Naive thymus-derived CD4-positive, alpha-beta T cell (primary cell): ENCODE results near the gene FOXO3. TPM values are rescaled to one million over a fixed set of nuclear protein-coding genes. Genes with fewer than 3 reads are reported as not detected.

Experiments
- ATAC-seq: fragments of 150-1000 bp; cut with Tn5 transposase; 2 replicates; pipeline ENCODE4 v1.10.0; 2021; ENCODE audit warnings: mild to moderate bottlenecking, moderate library complexity
- CTCF ChIA-PET: fragments of 350-600 bp; sonication (Branson Sonifier 250); formaldehyde crosslinking; loops from one replicate; lab custom pipeline; 2021; ENCODE audit warnings: antibody characterized with exemption; lab: Charles Lee
- POLR2A ChIA-PET: fragments of 350-600 bp; sonication (Branson Sonifier 250); formaldehyde crosslinking; loops from one replicate; lab custom pipeline; 2021; ENCODE audit warnings: antibody characterized with exemption, inconsistent platforms; lab: Charles Lee
- DNase-seq, 9 donors: peaks; one replicate each; pipeline versions ENCODE4 v3.0.0 to v3.0.0-alpha.2; 2020 to 2022; ENCODE audit warnings: mixed read lengths in 1 of 9
- H3K27ac ChIP-seq: one replicate; pipeline ENCODE4 v1.7.0; 2013; ENCODE audit warnings: mild to moderate bottlenecking, low read depth, low read length, moderate library complexity
- H3K27me3 ChIP-seq, 2 donors: one replicate each; pipeline ENCODE4 v1.7.0; 2013; ENCODE audit warnings: low read length in 2 of 2, mild to moderate bottlenecking in 2 of 2, moderate library complexity in 2 of 2; ENCODE audit not compliant: control insufficient read depth in 2 of 2, insufficient read depth in 2 of 2
- H3K36me3 ChIP-seq, 3 experiments: 1 replicate in 2 of 3; 2 replicates in 1 of 3; pipeline ENCODE4 v1.7.0; 2013; ENCODE audit warnings: low read length in 3 of 3, mild to moderate bottlenecking in 3 of 3, moderate library complexity in 1 of 3; ENCODE audit not compliant: insufficient read depth in 3 of 3, control insufficient read depth in 2 of 3
- H3K4me1 ChIP-seq, 2 donors: one replicate each; pipeline ENCODE4 v1.7.0; 2013; ENCODE audit warnings: low read length in 2 of 2, mild to moderate bottlenecking in 2 of 2, moderate library complexity in 1 of 2; ENCODE audit not compliant: control insufficient read depth in 2 of 2, insufficient read depth in 2 of 2
- H3K4me3 ChIP-seq: 2 replicates; pipeline ENCODE4 v1.7.0; 2013; ENCODE audit warnings: mild to moderate bottlenecking, low read length
- H3K9me3 ChIP-seq, 3 experiments: 1 replicate in 2 of 3; 2 replicates in 1 of 3; pipeline ENCODE4 v1.7.0; 2013; ENCODE audit warnings: low read length in 3 of 3; ENCODE audit not compliant: control insufficient read depth in 2 of 3
- H3K27ac Mint-ChIP-seq, 9 donors: one replicate each; pipeline ENCODE4 v1.8.0; 2020 to 2022; ENCODE audit warnings: mixed read lengths in 9 of 9, mild to moderate bottlenecking in 8 of 9, moderate library complexity in 5 of 9, inconsistent platforms in 2 of 9
- H3K27me3 Mint-ChIP-seq, 5 donors: one replicate each; pipeline ENCODE4 v1.8.0; 2021 to 2022; ENCODE audit warnings: mixed read lengths in 5 of 5, mild to moderate bottlenecking in 1 of 5
- H3K36me3 Mint-ChIP-seq, 5 donors: one replicate each; pipeline ENCODE4 v1.8.0; 2020 to 2022; ENCODE audit warnings: mixed read lengths in 5 of 5, mild to moderate bottlenecking in 3 of 5, inconsistent platforms in 1 of 5
- H3K4me1 Mint-ChIP-seq, 7 donors: one replicate each; pipeline ENCODE4 v1.8.0; 2020 to 2022; ENCODE audit warnings: mixed read lengths in 7 of 7, mild to moderate bottlenecking in 3 of 7, inconsistent platforms in 1 of 7
- H3K4me3 Mint-ChIP-seq, 10 donors: one replicate each; pipeline ENCODE4 v1.8.0; 2020 to 2022; ENCODE audit warnings: mild to moderate bottlenecking in 10 of 10, mixed read lengths in 10 of 10, moderate library complexity in 6 of 10, inconsistent platforms in 2 of 10
- H3K9me3 Mint-ChIP-seq, 11 donors: one replicate each; pipeline ENCODE4 v1.8.0; 2020 to 2022; ENCODE audit warnings: mixed read lengths in 11 of 11, mild to moderate bottlenecking in 4 of 11, inconsistent platforms in 1 of 11, moderate library complexity in 1 of 11
- intact Hi-C, 2 donors: fragments of 100-400 bp; cut with micrococcal nuclease; formaldehyde crosslinking; loops; one replicate each; pipeline ENCODE4 v1.15.1; 2023
- polyA plus RNA-seq, 2 donors: library from polyadenylated mRNA; unstranded; fragments of 300-500 nt; fragmentation: Illumina TruSeq; gene quantifications; one replicate each; pipeline ENCODE4 v1.2.3, GENCODE V29; 2021
- total RNA-seq, 6 experiments: library from RNA in 5 of 6; stranded (reverse) in 5 of 6; gene quantifications; 1 replicate in 5 of 6; 2 replicates in 1 of 6; pipeline ENCODE4 v1.2.3 and lab custom pipeline; 2021 to 2026

FOXO3 gene
- total and polyA plus RNA-seq, 7 experiments from 2014 or later: 11.6 to 39.5 (median 20.5) TPM

- Mint-ChIP-seq H3K27ac (peak overlapping the region in 4 of 9 donors; percentile 1 to 46 (median 2)), H3K4me3 (peak overlapping the region in 6 of 10 donors; percentile 37 to 86 (median 76)), H3K36me3 (peaks cover 2 to 19% (median 9%) of the 10 kb centered on the region in 5 donors), H3K4me1 (peaks cover 41 to 62% (median 56%) of the 10 kb centered on the region in 7 donors), H3K9me3 (no peaks in the 10 kb centered on the region), H3K27me3 (peaks cover 0 to 35% (median 0%) of the 10 kb centered on the region in 5 donors)
- intact Hi-C loops: no loop called here
- ChIA-PET CTCF (no interaction called here), POLR2A (interaction anchor here (1.0 kb wide), 1 partner anchor 13 kb away, joined by 3 read pairs; no protein-coding TSS in a partner anchor)
- no peak for ATAC-seq
- peaks cover 32 to 36% of the 10 kb centered on the region in 2 donors for H3K4me1 ChIP-seq
- H3K9me3 ChIP-seq: no peaks in the 10 kb centered on the region
- no peak overlapping the region for H3K4me3 ChIP-seq
- H3K27me3 ChIP-seq: no peaks in the 10 kb centered on the region
- no peak overlapping the region for H3K27ac ChIP-seq
- H3K36me3 ChIP-seq: peaks cover 0 to 11% (median 0%) of the 10 kb centered on the region in 3 experiments
- DNase-seq: no peak
These were observed 2.6 kb downstream of the FOXO3 start for GRCh38 chr6:108563292-108563691.

GRCh38 chr6:108564178-108564577 lies 3.5 kb downstream of the FOXO3 start:
- H3K9me3 ChIP-seq: no peaks in the 10 kb centered on the region
- peaks cover 0 to 9% (median 0%) of the 10 kb centered on the region in 3 experiments for H3K36me3 ChIP-seq
- Mint-ChIP-seq H3K9me3 (no peaks in the 10 kb centered on the region), H3K36me3 (peaks cover 4 to 26% (median 15%) of the 10 kb centered on the region in 5 donors), H3K4me1 (peaks cover 44 to 71% (median 64%) of the 10 kb centered on the region in 7 donors), H3K27ac (peak overlapping the region in 5 of 9 donors; percentile 16 to 84 (median 66)), H3K4me3 (peak overlapping the region in 8 of 10 donors; percentile 2 to 82 (median 38)), H3K27me3 (peaks cover 0 to 41% (median 0%) of the 10 kb centered on the region in 5 donors)
- intact Hi-C loops: loop anchor here in 1 of 2 donors (2.0 kb wide), 2 partner anchors 17 to 25 kb away; no protein-coding TSS in a partner anchor
- DNase-seq (no peak), ATAC-seq (no peak)
- ChIA-PET POLR2A (no interaction called here), CTCF (no interaction called here)
- H3K4me3 ChIP-seq: no peak overlapping the region
- H3K4me1 ChIP-seq: peaks cover 32 to 36% of the 10 kb centered on the region in 2 donors
- H3K27me3 ChIP-seq: no peaks in the 10 kb centered on the region
- no peak overlapping the region for H3K27ac ChIP-seq

GRCh38 chr6:108565091-108565766 lies 4.5 kb downstream of the FOXO3 start:
- H3K4me1 ChIP-seq: peaks cover 32 to 36% of the 10 kb centered on the region in 2 donors
- no peaks in the 10 kb centered on the region for H3K27me3 ChIP-seq
- H3K27ac ChIP-seq: no peak overlapping the region
- peaks cover 46 to 75% (median 68%) of the 10 kb centered on the region in 7 donors for H3K4me1 Mint-ChIP-seq
- no peak overlapping the region for H3K4me3 ChIP-seq
- no peaks in the 10 kb centered on the region for H3K9me3 ChIP-seq
- intact Hi-C loops: loop anchor here in 1 of 2 donors (1.0 to 2.0 kb wide), 3 partner anchors 10 to 24 kb away; no protein-coding TSS in a partner anchor
- peak overlapping the region; percentile 41 to 82 (median 62) for H3K4me3 Mint-ChIP-seq
- peaks cover 0 to 6% (median 4%) of the 10 kb centered on the region in 3 experiments for H3K36me3 ChIP-seq
- peak; percentile 65 for ATAC-seq
- peak in 7 of 9 donors; percentile 51 to 79 (median 71) for DNase-seq
- H3K36me3 Mint-ChIP-seq: peaks cover 4 to 29% (median 18%) of the 10 kb centered on the region in 5 donors
- POLR2A ChIA-PET: interaction anchor here (0.5 to 1.9 kb wide), 5 partner anchors 7 to 932 kb away, joined by 3 to 5 read pairs (median 4); no protein-coding TSS in a partner anchor
- H3K9me3 Mint-ChIP-seq: no peaks in the 10 kb centered on the region
- CTCF ChIA-PET: interaction anchor here (0.8 kb wide), 1 partner anchor 23 kb away, joined by 3 read pairs; no protein-coding TSS in a partner anchor
- peaks cover 0 to 41% (median 0%) of the 10 kb centered on the region in 5 donors for H3K27me3 Mint-ChIP-seq
- H3K27ac Mint-ChIP-seq: peak overlapping the region in 8 of 9 donors; percentile 5 to 84 (median 76)

GRCh38 chr6:108565893-108566292 lies 5.2 kb downstream of the FOXO3 start:
- DNase-seq (no peak), ATAC-seq (peak; percentile 59)
- Histone ChIP-seq H3K36me3 (peaks cover 0 to 4% (median 4%) of the 10 kb centered on the region in 3 experiments), H3K27ac (no peak overlapping the region), H3K9me3 (no peaks in the 10 kb centered on the region), H3K4me1 (peaks cover 32 to 36% of the 10 kb centered on the region in 2 donors), H3K27me3 (no peaks in the 10 kb centered on the region), H3K4me3 (no peak overlapping the region)
- Mint-ChIP-seq H3K9me3 (no peaks in the 10 kb centered on the region), H3K27me3 (peaks cover 0 to 41% (median 0%) of the 10 kb centered on the region in 5 donors), H3K27ac (peak overlapping the region in 8 of 9 donors; percentile 0 to 84 (median 48)), H3K4me3 (peak overlapping the region in 9 of 10 donors; percentile 8 to 75 (median 62)), H3K4me1 (peaks cover 46 to 81% (median 68%) of the 10 kb centered on the region in 7 donors), H3K36me3 (peaks cover 4 to 34% (median 20%) of the 10 kb centered on the region in 5 donors)
- intact Hi-C loops: loop anchor here (1.0 to 2.0 kb wide), 3 partner anchors 9 to 23 kb away; no protein-coding TSS in a partner anchor
- CTCF ChIA-PET: interaction anchor here (1.0 to 1.3 kb wide), 2 partner anchors 24 to 817 kb away, joined by 3 to 4 read pairs; no protein-coding TSS in a partner anchor
- POLR2A ChIA-PET: interaction anchor here (1.0 to 1.9 kb wide), 3 partner anchors 8 to 520 kb away, joined by 3 to 5 read pairs (median 5); no protein-coding TSS in a partner anchor

GRCh38 chr6:108566406-108566805 lies 5.7 kb downstream of the FOXO3 start:
- Mint-ChIP-seq H3K4me3 (peak overlapping the region in 5 of 10 donors; percentile 56 to 75 (median 62)), H3K36me3 (peaks cover 4 to 39% (median 25%) of the 10 kb centered on the region in 5 donors), H3K27me3 (peaks cover 0 to 41% (median 0%) of the 10 kb centered on the region in 5 donors), H3K9me3 (no peaks in the 10 kb centered on the region), H3K27ac (peak overlapping the region in 3 of 9 donors; percentile 0 to 80 (median 5)), H3K4me1 (peaks cover 46 to 86% (median 73%) of the 10 kb centered on the region in 7 donors)
- Histone ChIP-seq H3K27me3 (no peaks in the 10 kb centered on the region), H3K27ac (no peak overlapping the region), H3K36me3 (peaks cover 0 to 7% (median 4%) of the 10 kb centered on the region in 3 experiments), H3K4me1 (peaks cover 32 to 36% of the 10 kb centered on the region in 2 donors), H3K9me3 (no peaks in the 10 kb centered on the region), H3K4me3 (no peak overlapping the region)
- ChIA-PET CTCF (interaction anchor here (1.0 to 1.3 kb wide), 3 partner anchors 24 to 817 kb away, joined by 3 to 4 read pairs (median 3); no protein-coding TSS in a partner anchor), POLR2A (interaction anchor here (1.0 to 1.9 kb wide), 3 partner anchors 8 to 519 kb away, joined by 3 to 5 read pairs (median 5); no protein-coding TSS in a partner anchor)
- intact Hi-C loops: loop anchor here in 1 of 2 donors (1.0 kb wide), 1 partner anchor 9 kb away; no protein-coding TSS in a partner anchor
- DNase-seq (no peak), ATAC-seq (no peak)

GRCh38 chr6:108568101-108568500 lies 7.4 kb downstream of the FOXO3 start:
- POLR2A ChIA-PET: interaction anchor here (1.5 kb wide), 1 partner anchor 8 kb away, joined by 4 read pairs; no protein-coding TSS in a partner anchor
- H3K27me3 Mint-ChIP-seq: peaks cover 0 to 25% (median 0%) of the 10 kb centered on the region in 5 donors
- peaks cover 36 to 78% (median 65%) of the 10 kb centered on the region in 7 donors for H3K4me1 Mint-ChIP-seq
- intact Hi-C loops: no loop called here
- Histone ChIP-seq H3K9me3 (no peaks in the 10 kb centered on the region), H3K27me3 (no peaks in the 10 kb centered on the region), H3K4me3 (no peak overlapping the region), H3K27ac (no peak overlapping the region), H3K36me3 (peaks cover 0 to 13% (median 4%) of the 10 kb centered on the region in 3 experiments), H3K4me1 (peaks cover 25 to 29% of the 10 kb centered on the region in 2 donors)
- ATAC-seq (no peak), DNase-seq (no peak)
- no peaks in the 10 kb centered on the region for H3K9me3 Mint-ChIP-seq
- H3K4me3 Mint-ChIP-seq: peak overlapping the region in 2 of 10 donors; percentile 19 to 49
- H3K36me3 Mint-ChIP-seq: peaks cover 4 to 37% (median 21%) of the 10 kb centered on the region in 5 donors
- H3K27ac Mint-ChIP-seq: peak overlapping the region in 1 of 9 donors; percentile 28
- CTCF ChIA-PET: interaction anchor here (0.6 kb wide), 1 partner anchor 214 kb away, joined by 3 read pairs; no protein-coding TSS in a partner anchor
